ENCODE measurements around the gene NACA. TPM values are rescaled to one million over a fixed set of nuclear protein-coding genes. Genes with fewer than 3 reads are reported as not detected.
A peak's percentile ranks its signal among the peaks of the same experiment; 100 is the strongest.
"Not testable (repeated sequence)": the region's sequence is repeated elsewhere in the genome, so short reads cannot be mapped to it uniquely, and the experiment has no call there.

NACA gene
- total and polyA plus RNA-seq, 2 experiments from 2014 or later = 1,081 to 2,495 TPM

DNA sequence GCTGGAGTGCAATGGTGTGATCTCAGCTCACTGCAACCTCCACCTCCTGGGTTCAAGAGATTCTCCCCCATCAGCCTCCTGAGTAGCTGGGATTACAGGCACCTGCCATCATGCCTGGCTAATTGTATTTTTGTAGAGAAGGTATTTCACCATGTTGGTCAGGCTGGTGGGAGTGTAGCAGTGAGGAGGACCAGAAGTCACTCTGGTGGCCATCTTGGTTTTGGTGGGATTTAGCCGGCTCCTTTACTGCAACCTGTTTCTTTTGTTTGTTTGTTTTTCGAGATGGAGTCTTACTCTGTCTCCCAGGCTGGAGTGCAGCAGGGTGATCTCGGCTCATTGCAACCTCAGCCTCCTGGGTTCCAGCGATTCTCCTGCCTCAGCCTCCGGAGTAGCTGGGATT, 20.6 kb downstream of the NACA start:
- Mint-ChIP-seq H3K27me3 (ENCODE audit: insufficient read depth, low read depth, poor library complexity) (peaks cover 20% of the 10 kb centered on the region), H3K4me1 (peaks cover 12% of the 10 kb centered on the region; the same call in 2 of the 3 replicates)
- H3K4me1 ChIP-seq (ENCODE audit: insufficient read depth); H4K20me1 ChIP-seq (replicated peaks; ENCODE audit: insufficient read depth); H3K36me3 Mint-ChIP-seq (ENCODE audit: low read depth); H3K27ac ChIP-seq (ENCODE audit: low read depth); ATAC-seq; H3K27me3 ChIP-seq (ENCODE audit: insufficient read depth); H3K9me2 ChIP-seq (ENCODE audit: insufficient read depth); H3K4me3 ChIP-seq; H3F3A ChIP-seq (replicated peaks; ENCODE audit: low read depth); H3K27ac Mint-ChIP-seq; H3K4me3 Mint-ChIP-seq; H3K9me3 Mint-ChIP-seq; H3K36me3 ChIP-seq (ENCODE audit: insufficient read depth); H3K79me2 ChIP-seq (replicated peaks; ENCODE audit: insufficient read depth); H3K4me2 ChIP-seq: not testable (repeated sequence)
- DNase-seq (ENCODE audit: low spot score) = peak; percentile 16
- H2AFZ ChIP-seq = 0 out of 2 replicates have a peak overlapping the region, but pooled peaks have one; percentile 56

GRCh38 chr12:56699020-56699661, 26.0 kb downstream of the NACA start:
- Mint-ChIP-seq H3K4me3 (no peak overlapping the region), H3K27ac (no peak overlapping the region), H3K27me3 (ENCODE audit: insufficient read depth, low read depth, poor library complexity) (peaks cover 22% of the 10 kb centered on the region), H3K4me1 (peaks cover 21% of the 10 kb centered on the region), H3K9me3 (no peaks in the 10 kb centered on the region), H3K36me3 (ENCODE audit: low read depth) (0 out of 3 replicates have a peak, but pooled peaks cover 2% of the 10 kb centered on the region)
- H3K27me3 ChIP-seq (ENCODE audit: insufficient read depth) = no peaks in the 10 kb centered on the region
- no peaks in the 10 kb centered on the region for H4K20me1 ChIP-seq (replicated peaks; ENCODE audit: insufficient read depth)
- no peak overlapping the region for H3K4me2 ChIP-seq
- ATAC-seq = no peak
- no peaks in the 10 kb centered on the region for H3K9me2 ChIP-seq (ENCODE audit: insufficient read depth)
- H3K4me1 ChIP-seq (ENCODE audit: insufficient read depth) = peaks cover 13% of the 10 kb centered on the region
- DNase-seq (ENCODE audit: low spot score) = no peak
- H3K27ac ChIP-seq (ENCODE audit: low read depth) = no peak overlapping the region
- H3K4me3 ChIP-seq = no peak overlapping the region
- no peak overlapping the region for H2AFZ ChIP-seq
- no peaks in the 10 kb centered on the region for H3K79me2 ChIP-seq (replicated peaks; ENCODE audit: insufficient read depth)
- no peaks in the 10 kb centered on the region; the same call in 1 of the 2 replicates for H3F3A ChIP-seq (replicated peaks; ENCODE audit: low read depth)
- no peaks in the 10 kb centered on the region for H3K36me3 ChIP-seq (ENCODE audit: insufficient read depth)
- no peak for TF ChIP-seq STAT1 (IDR thresholded peaks at IDR 0.05; ENCODE audit: unreplicated experiment)
- TF ChIP-seq JUNB (IDR thresholded peaks at IDR 0.05; ENCODE audit: unreplicated experiment) = no peak
- TF ChIP-seq, protein P1, sequence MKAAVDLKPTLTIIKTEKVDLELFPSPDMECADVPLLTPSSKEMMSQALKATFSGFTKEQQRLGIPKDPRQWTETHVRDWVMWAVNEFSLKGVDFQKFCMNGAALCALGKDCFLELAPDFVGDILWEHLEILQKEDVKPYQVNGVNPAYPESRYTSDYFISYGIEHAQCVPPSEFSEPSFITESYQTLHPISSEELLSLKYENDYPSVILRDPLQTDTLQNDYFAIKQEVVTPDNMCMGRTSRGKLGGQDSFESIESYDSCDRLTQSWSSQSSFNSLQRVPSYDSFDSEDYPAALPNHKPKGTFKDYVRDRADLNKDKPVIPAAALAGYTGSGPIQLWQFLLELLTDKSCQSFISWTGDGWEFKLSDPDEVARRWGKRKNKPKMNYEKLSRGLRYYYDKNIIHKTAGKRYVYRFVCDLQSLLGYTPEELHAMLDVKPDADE (IDR thresholded peaks at IDR 0.05) = no peak
- TF ChIP-seq EZH2 (IDR thresholded peaks at IDR 0.05; ENCODE audit: low read depth, unreplicated experiment) = no peak
- TF ChIP-seq CREB1 (CRISPR knock-in tag; IDR thresholded peaks at IDR 0.05; ENCODE audit: low read depth) = no peak
- TF ChIP-seq, protein P2, sequence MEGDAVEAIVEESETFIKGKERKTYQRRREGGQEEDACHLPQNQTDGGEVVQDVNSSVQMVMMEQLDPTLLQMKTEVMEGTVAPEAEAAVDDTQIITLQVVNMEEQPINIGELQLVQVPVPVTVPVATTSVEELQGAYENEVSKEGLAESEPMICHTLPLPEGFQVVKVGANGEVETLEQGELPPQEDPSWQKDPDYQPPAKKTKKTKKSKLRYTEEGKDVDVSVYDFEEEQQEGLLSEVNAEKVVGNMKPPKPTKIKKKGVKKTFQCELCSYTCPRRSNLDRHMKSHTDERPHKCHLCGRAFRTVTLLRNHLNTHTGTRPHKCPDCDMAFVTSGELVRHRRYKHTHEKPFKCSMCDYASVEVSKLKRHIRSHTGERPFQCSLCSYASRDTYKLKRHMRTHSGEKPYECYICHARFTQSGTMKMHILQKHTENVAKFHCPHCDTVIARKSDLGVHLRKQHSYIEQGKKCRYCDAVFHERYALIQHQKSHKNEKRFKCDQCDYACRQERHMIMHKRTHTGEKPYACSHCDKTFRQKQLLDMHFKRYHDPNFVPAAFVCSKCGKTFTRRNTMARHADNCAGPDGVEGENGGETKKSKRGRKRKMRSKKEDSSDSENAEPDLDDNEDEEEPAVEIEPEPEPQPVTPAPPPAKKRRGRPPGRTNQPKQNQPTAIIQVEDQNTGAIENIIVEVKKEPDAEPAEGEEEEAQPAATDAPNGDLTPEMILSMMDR (conservative IDR thresholded peaks at IDR 0.05; ENCODE audit: low read depth in 2 of 2) = no peak
- no peak for TF ChIP-seq REST (IDR thresholded peaks at IDR 0.05; ENCODE audit: unreplicated experiment)
- no peak for TF ChIP-seq POLR2AphosphoS5 (IDR thresholded peaks at IDR 0.05; ENCODE audit: low read depth)
- TF ChIP-seq ZNF114 (CRISPR knock-in tag; IDR thresholded peaks at IDR 0.05) = no peak
